ENCODE results near the gene ADAM11.

GRCh38 chr17:44781551-44782325 lies 22.9 kb downstream of the ADAM11 start:
- no peak for TF ChIP-seq CTCF (conservative IDR thresholded peaks at IDR 0.05)
- no peak for TF ChIP-seq ZFX (IDR thresholded peaks at IDR 0.05)

All from C4-2B (cell line).